GM19463 (cell line): Measurements from ENCODE around the gene GOLGA6C.
A peak's percentile ranks its signal among the peaks of the same experiment; 100 is the strongest.
"Not testable (repeated sequence)": the region's sequence is repeated elsewhere in the genome, so short reads cannot be mapped to it uniquely, and the experiment has no call there.

Experiments
- ATAC-seq: cut with Tn5 transposase; IDR thresholded peaks from one replicate; pipeline ENCODE4 v1.9.1; 2021; ENCODE audit warnings: mild to moderate bottlenecking, moderate library complexity; ENCODE audit not compliant: unreplicated experiment

GOLGA6C gene

DNA sequence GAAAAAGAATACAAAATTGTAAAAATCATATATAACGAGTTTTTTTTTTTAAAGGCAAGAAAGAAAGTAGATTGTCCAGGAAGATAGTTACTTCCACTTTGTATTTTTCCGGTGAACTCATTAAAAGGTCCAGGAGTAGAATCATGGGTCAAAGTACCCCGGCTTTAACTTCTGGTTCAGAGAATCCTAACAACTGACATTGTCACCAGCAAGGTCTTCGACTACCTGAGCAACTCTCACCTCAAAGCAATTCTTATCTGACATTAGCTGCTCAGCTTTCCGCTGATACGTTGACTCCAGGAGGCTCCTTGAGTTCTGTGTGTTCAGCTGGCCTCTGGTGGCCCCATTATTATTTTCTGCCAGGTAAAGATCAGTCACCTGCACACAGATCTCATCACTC is 9.1 kb upstream of the GOLGA6C start:
- not testable (repeated sequence) for ATAC-seq

- no peak for ATAC-seq
Observed at GRCh38 chr15:75249726-75250125, 8.4 kb upstream of the GOLGA6C start.

- ATAC-seq, result not testable (repeated sequence)
Observed at GRCh38 chr15:75251343-75251742, 6.8 kb upstream of the GOLGA6C start.

- ATAC-seq, result not testable (repeated sequence)
Observed at GRCh38 chr15:75252285-75252684, 5.8 kb upstream of the GOLGA6C start.

DNA sequence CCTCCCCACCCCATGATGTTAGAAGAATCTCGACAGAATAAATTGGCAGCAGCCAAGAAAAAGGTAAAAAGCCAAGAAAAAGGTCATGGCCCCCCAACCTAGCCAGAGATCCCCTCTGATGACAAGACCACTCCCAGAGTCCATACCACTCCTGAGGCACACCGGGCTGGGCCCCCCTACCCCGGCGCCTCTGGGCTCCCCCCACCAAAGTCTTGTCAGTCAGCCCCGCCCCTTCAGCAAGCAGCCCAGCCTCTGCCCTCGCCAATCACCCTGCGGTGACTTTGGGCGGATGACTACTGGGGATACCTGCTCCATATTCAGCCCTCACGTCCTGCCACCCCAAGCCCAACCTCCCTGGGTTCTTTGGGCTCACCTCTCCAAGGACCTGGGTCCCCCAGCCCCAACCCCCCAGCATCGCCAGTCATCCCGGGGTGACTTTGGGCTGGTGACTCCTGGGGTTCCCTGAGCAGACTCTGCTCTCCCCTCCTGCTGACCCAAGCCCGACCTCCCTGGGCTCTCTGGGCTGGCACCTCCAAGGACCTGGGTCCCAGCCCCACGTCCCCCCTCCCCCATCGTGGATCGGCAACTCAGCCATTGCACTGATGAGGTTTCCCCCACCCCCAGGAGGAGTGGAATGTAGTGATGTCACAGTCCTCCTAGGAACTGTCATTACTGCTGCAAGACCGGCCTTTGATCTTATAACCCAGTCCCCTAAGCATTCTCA is 648 bp downstream of the GOLGA6C start:
- ATAC-seq, result not testable (repeated sequence)

DNA sequence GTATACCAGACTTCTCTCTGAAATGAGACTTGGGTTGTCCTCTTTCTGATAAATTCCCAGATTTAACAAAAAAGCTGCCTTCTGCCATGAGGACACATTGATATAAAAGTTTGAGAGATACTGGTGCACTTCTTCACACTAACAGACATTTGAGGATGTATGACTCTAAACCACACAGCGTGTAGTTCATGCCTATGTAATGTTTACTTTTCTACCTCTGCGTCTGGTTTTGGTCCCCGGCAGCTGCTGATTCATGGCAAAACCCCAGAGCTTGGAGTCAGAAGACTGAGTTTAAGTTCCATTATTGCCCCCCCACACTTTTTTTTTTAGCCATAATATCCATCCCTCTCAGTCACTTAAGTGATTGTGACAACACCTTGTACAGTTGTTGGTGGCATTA is 1.7 kb downstream of the GOLGA6C start:
- not testable (repeated sequence) for ATAC-seq

DNA sequence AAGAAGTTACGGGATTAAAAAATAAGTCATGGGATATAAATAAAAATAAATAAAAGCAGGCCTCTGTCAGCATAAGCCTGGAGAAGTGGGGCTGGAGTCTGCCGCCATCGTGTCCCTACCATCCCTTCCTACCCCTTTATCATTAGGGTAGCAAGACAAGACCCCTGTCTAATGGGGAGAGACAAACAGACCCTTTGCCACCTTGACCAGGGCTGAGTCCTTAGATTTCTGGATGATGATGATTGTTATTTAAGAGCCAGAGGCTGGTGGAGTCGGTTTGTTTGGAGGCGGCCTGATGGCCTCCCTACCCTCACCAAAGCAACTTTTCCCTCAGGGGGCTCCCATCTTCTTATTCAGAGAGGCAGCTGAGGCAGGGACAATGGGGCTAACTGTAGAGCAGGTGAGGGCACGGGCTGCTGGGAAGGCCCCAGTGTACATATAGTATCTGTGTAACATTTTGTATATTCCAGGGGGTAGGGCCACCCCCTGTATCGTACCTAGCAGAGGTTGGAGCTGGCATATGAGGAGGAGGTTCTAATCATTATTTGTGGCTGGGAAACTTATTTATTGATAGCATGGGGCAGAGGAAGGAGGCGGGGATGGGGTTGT is 15.7 kb downstream of the GOLGA6C start:
- not testable (repeated sequence) for ATAC-seq

- ATAC-seq, result peak; percentile 62
Observed at GRCh38 chr15:75274509-75275107, 16.5 kb downstream of the GOLGA6C start.

- ATAC-seq, result not testable (repeated sequence)
Observed at GRCh38 chr15:75275617-75276016, 17.5 kb downstream of the GOLGA6C start.

DNA sequence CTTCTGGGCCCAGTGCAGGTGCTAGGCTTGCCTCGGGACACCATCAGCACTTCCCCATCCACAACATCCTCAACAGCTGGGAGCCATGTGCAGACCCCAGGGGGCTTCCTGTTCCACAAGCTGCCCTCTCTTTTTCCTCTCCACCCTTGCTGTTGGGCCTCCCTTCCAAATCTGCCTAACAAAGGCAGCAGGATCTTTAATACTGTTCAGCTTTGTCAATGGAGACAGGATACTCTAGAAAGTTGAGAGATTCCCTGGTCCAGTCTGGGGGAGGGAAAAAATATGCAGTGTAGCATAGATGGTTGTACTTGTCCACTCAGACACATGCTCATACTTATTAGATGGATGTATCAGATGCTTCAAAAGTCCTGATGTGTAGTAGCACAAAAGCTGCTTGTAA is 20.4 kb downstream of the GOLGA6C start:
- ATAC-seq, result not testable (repeated sequence)

GRCh38 chr15:75282572-75282971 is 24.4 kb downstream of the GOLGA6C start, which contains the start of gene GOLGA6D:
Gene GOLGA6D (plus strand): TSS chr15:75282835. CDS start chr15:75282876, 41 bp downstream.
- ATAC-seq, result not testable (repeated sequence)

DNA sequence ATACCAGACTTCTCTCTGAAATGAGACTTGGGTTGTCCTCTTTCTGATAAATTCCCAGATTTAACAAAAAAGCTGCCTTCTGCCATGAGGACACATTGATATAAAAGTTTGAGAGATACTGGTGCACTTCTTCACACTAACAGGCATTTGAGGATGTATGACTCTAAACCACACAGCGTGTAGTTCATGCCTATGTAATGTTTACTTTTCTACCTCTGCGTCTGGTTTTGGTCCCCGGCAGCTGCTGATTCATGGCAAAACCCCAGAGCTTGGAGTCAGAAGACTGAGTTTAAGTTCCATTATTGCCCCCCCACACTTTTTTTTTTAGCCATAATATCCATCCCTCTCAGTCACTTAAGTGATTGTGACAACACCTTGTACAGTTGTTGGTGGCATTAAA is 26.0 kb downstream of the GOLGA6C start:
- ATAC-seq, result not testable (repeated sequence)

DNA sequence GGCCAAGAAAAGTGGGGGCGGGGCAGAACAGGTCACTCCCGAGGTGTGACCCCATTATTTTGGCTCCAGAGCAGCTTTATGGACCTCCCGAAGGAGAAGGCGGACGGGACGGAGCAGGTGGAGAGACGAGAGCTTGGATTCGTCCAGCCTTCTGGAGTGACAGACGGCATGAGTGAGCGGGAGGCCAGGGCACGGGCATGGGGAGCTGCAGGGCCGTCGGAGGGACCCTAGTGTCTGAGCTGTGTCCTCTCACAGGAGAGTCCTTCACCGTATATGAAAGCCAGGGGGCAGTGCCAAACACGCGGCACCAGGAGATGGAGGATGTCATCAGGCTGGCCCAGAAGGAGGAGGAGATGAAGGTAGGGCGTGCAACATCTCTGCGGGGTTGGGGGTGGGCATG is 35.5 kb downstream of the GOLGA6C start:
- ATAC-seq, result not testable (repeated sequence)

GRCh38 chr15:75298541-75299310 is 40.6 kb downstream of the GOLGA6C start:
- not testable (repeated sequence) for ATAC-seq

- ATAC-seq, result not testable (repeated sequence)
Observed at GRCh38 chr15:75299311-75299688, 41.2 kb downstream of the GOLGA6C start.

- ATAC-seq, result not testable (repeated sequence)
Observed at GRCh38 chr15:75300026-75300425, 41.9 kb downstream of the GOLGA6C start.

- ATAC-seq, result no peak
Observed at GRCh38 chr15:75302318-75302717, 44.2 kb downstream of the GOLGA6C start.

- ATAC-seq, result not testable (repeated sequence)
Observed at GRCh38 chr15:75302753-75303152, 44.6 kb downstream of the GOLGA6C start.

DNA sequence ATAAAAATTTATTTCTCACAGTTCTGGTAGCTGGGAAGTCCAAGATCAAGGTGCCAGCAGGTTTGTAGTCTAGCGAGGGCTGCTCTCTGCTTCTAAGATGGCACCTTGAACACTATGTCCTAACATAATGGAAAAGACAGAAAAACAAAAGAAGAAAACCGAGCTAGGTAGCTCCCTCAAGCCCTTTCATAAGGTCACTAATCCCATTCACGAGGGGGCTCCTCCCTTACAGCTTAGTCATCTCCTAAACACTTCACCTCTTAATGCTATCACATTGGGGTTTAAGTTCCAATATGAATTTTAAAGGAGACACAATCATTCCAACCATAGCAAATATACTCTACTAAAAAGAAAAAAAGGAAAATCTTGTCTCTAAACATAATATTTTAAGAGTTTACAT is 48.1 kb downstream of the GOLGA6C start:
- no peak for ATAC-seq

GRCh38 chr15:75307778-75308390 is 49.8 kb downstream of the GOLGA6C start:
- ATAC-seq, result no peak

DNA sequence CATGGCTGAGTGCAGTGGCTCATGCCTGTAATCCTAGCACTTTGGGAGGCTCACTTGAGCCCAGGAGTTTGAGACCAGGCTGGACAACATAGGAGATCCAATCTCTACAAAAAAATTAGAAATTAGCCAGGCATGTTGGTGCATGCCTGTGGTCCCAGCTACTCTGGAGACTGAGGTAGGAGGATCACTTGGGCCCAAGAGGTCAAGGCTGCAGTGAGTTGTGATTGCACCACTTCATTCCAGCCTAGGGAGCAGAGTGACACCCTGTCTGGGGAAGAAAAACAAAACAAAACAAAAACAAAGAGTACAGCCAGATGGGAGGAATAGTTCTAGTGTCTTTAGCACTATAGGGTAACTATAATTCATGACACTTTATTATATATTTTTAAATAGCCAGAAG is 51.6 kb downstream of the GOLGA6C start:
- ATAC-seq, result no peak
